Muscle layer of duodenum (tissue), 2 donors: Measurements from ENCODE around the gene TAB2.
"Not testable (repeated sequence)": the region's sequence is repeated elsewhere in the genome, so short reads cannot be mapped to it uniquely, and the experiment has no call there.

Experiments used
- H3K27ac ChIP-seq: one replicate; pipeline ENCODE4 v1.7.0; 2013; ENCODE audit warnings: mild to moderate bottlenecking, low read length
- H3K27me3 ChIP-seq: one replicate; pipeline ENCODE4 v1.7.0; 2013; ENCODE audit warnings: low read depth, mild to moderate bottlenecking, control low read depth, low read length
- H3K36me3 ChIP-seq, 2 donors: one replicate each; pipeline ENCODE4 v1.7.0; 2013; ENCODE audit warnings: low read length in 2 of 2, control low read depth in 1 of 2, mild to moderate bottlenecking in 1 of 2; ENCODE audit not compliant: insufficient read depth in 2 of 2, control insufficient read depth in 1 of 2
- H3K4me1 ChIP-seq, 2 donors: one replicate each; pipeline ENCODE4 v1.7.0; 2013; ENCODE audit warnings: low read length in 2 of 2, mild to moderate bottlenecking in 2 of 2, control low read depth in 1 of 2, moderate library complexity in 1 of 2; ENCODE audit not compliant: insufficient read depth in 2 of 2, control insufficient read depth in 1 of 2
- H3K4me3 ChIP-seq, 2 donors: one replicate each; pipeline ENCODE4 v1.7.0; 2013; ENCODE audit warnings: low read length in 2 of 2, low read depth in 1 of 2, mild to moderate bottlenecking in 1 of 2
- H3K9me3 ChIP-seq, 2 donors: one replicate each; pipeline ENCODE4 v1.7.0; 2013; ENCODE audit warnings: low read length in 2 of 2, control low read depth in 1 of 2, mild to moderate bottlenecking in 1 of 2; ENCODE audit not compliant: control insufficient read depth in 1 of 2
- donor health status: healthy.

TAB2 gene

GRCh38 chr6:149457316-149457884 lies 139.9 kb downstream of the TAB2 start:
- Histone ChIP-seq H3K9me3 (no peaks in the 10 kb centered on the region), H3K27ac (no peak overlapping the region), H3K36me3 (no peaks in the 10 kb centered on the region), H3K4me1 (peaks cover 10 to 29% of the 10 kb centered on the region in 2 donors), H3K27me3 (no peaks in the 10 kb centered on the region), H3K4me3 (no peak overlapping the region)

- Histone ChIP-seq H3K4me1 (peaks cover 10 to 28% of the 10 kb centered on the region in 2 donors), H3K4me3 (no peak overlapping the region), H3K9me3 (no peaks in the 10 kb centered on the region), H3K36me3 (no peaks in the 10 kb centered on the region), H3K27me3 (no peaks in the 10 kb centered on the region), H3K27ac (no peak overlapping the region)
These were observed 140.7 kb downstream of the TAB2 start for GRCh38 chr6:149458196-149458595.

GRCh38 chr6:149458806-149459205 lies 141.3 kb downstream of the TAB2 start:
- no peaks in the 10 kb centered on the region for H3K27me3 ChIP-seq
- peaks cover 7 to 22% of the 10 kb centered on the region in 2 donors for H3K4me1 ChIP-seq
- no peaks in the 10 kb centered on the region for H3K9me3 ChIP-seq
- H3K27ac ChIP-seq, result no peak overlapping the region
- no peak overlapping the region for H3K4me3 ChIP-seq
- H3K36me3 ChIP-seq, result no peaks in the 10 kb centered on the region

- H3K9me3 ChIP-seq, result no peaks in the 10 kb centered on the region
- H3K4me3 ChIP-seq, result no peak overlapping the region
- peaks cover 7 to 13% of the 10 kb centered on the region in 2 donors for H3K4me1 ChIP-seq
- no peaks in the 10 kb centered on the region for H3K27me3 ChIP-seq
- no peaks in the 10 kb centered on the region for H3K36me3 ChIP-seq
- no peak overlapping the region for H3K27ac ChIP-seq
These were observed 142.2 kb downstream of the TAB2 start for GRCh38 chr6:149459761-149460160.

- H3K27me3 ChIP-seq, H3K36me3 ChIP-seq, H3K4me3 ChIP-seq, H3K4me1 ChIP-seq, H3K27ac ChIP-seq, H3K9me3 ChIP-seq: not testable (repeated sequence)
These were observed 142.7 kb downstream of the TAB2 start for GRCh38 chr6:149460249-149460648.
